Neutrophil (primary cell): Measurements from ENCODE around the gene SLC22A5.
A peak's percentile ranks its signal among the peaks of the same experiment; 100 is the strongest.

Experiments
- H3K27ac ChIP-seq: fragments of 200-600 bp; sonication (generic); 2 replicates; pipeline ENCODE4 v1.5.1; 2016; ENCODE audit warnings: mild to moderate bottlenecking, moderate library complexity
- H3K27me3 ChIP-seq: fragments of 200-600 bp; sonication (generic); 2 replicates; pipeline ENCODE4 v1.6.0; 2016; ENCODE audit warnings: mild to moderate bottlenecking
- H3K36me3 ChIP-seq: fragments of 200-600 bp; sonication (generic); 2 replicates; pipeline ENCODE4 v1.5.1; 2017
- H3K4me1 ChIP-seq, 2 experiments: fragments of 200-600 bp in 1 of 2; sonication (generic) in 1 of 2; 1 replicate in 1 of 2; 2 replicates in 1 of 2; pipeline versions ENCODE4 v1.5.1 to v1.6.1; 2013 to 2016; ENCODE audit warnings: low read depth in 1 of 2, low read length in 1 of 2, mild to moderate bottlenecking in 1 of 2, moderate library complexity in 1 of 2; ENCODE audit not compliant: control insufficient read depth in 1 of 2, insufficient read depth in 1 of 2
- H3K4me3 ChIP-seq, 2 experiments: fragments of 200-600 bp in 1 of 2; sonication (generic) in 1 of 2; 1 replicate in 1 of 2; 2 replicates in 1 of 2; pipeline ENCODE4 v1.5.1; 2013 to 2016; ENCODE audit warnings: low read depth in 1 of 2, low read length in 1 of 2, mild to moderate bottlenecking in 1 of 2, moderate library complexity in 1 of 2
- H3K9me3 ChIP-seq: fragments of 200-600 bp; sonication (generic); 2 replicates; pipeline ENCODE4 v1.5.1; 2016
- CTCF ChIP-seq: fragments of 200-600 bp; sonication (generic); IDR thresholded peaks from 2 replicates; pipeline ENCODE4 v1.5.1; 2016; ENCODE audit warnings: antibody characterized with exemption

Gene SLC22A5

GRCh38 chr5:132427281-132428146, 58.0 kb downstream of the SLC22A5 start:
- no peaks in the 10 kb centered on the region for H3K27me3 ChIP-seq
- TF ChIP-seq CTCF, result peak; percentile 36
- H3K4me3 ChIP-seq, result peak overlapping the region; percentile 80 to 92
- peaks cover 31% of the 10 kb centered on the region for H3K36me3 ChIP-seq
- H3K4me1 ChIP-seq, result peaks cover 79 to 94% of the 10 kb centered on the region in 2 experiments
- H3K27ac ChIP-seq, result peak overlapping the region; percentile 97
- H3K9me3 ChIP-seq, result no peaks in the 10 kb centered on the region

DNA sequence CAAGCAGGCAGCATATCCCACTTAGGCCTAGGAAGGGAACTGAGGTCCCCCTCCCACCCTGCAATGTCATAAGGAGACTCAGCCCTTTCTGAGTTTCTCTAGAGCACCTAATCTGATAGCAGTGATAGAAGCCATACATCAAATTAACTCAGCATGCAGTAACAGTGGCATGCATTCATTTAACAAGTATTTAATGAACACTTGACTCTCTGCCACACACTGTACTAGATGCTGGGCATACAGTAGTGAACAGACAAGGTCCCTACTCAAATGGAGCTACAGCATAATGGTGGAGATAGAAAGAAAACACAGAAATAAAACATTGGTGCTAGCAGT, 58.6 kb downstream of the SLC22A5 start:
- no peaks in the 10 kb centered on the region for H3K9me3 ChIP-seq
- H3K4me1 ChIP-seq, result peaks cover 73 to 88% of the 10 kb centered on the region in 2 experiments
- peak overlapping the region; percentile 97 for H3K27ac ChIP-seq
- H3K27me3 ChIP-seq, result no peaks in the 10 kb centered on the region
- peak overlapping the region; percentile 80 to 92 for H3K4me3 ChIP-seq
- no peak for TF ChIP-seq CTCF
- H3K36me3 ChIP-seq, result peaks cover 25% of the 10 kb centered on the region

- Histone ChIP-seq H3K27ac (peak overlapping the region; percentile 97), H3K4me3 (peak overlapping the region in 1 of 2 experiments; percentile 80), H3K27me3 (no peaks in the 10 kb centered on the region), H3K36me3 (peaks cover 18% of the 10 kb centered on the region), H3K4me1 (peaks cover 67 to 82% of the 10 kb centered on the region in 2 experiments), H3K9me3 (no peaks in the 10 kb centered on the region)
- no peak for TF ChIP-seq CTCF
Observed at GRCh38 chr5:132428484-132429462, 59.3 kb downstream of the SLC22A5 start.

DNA sequence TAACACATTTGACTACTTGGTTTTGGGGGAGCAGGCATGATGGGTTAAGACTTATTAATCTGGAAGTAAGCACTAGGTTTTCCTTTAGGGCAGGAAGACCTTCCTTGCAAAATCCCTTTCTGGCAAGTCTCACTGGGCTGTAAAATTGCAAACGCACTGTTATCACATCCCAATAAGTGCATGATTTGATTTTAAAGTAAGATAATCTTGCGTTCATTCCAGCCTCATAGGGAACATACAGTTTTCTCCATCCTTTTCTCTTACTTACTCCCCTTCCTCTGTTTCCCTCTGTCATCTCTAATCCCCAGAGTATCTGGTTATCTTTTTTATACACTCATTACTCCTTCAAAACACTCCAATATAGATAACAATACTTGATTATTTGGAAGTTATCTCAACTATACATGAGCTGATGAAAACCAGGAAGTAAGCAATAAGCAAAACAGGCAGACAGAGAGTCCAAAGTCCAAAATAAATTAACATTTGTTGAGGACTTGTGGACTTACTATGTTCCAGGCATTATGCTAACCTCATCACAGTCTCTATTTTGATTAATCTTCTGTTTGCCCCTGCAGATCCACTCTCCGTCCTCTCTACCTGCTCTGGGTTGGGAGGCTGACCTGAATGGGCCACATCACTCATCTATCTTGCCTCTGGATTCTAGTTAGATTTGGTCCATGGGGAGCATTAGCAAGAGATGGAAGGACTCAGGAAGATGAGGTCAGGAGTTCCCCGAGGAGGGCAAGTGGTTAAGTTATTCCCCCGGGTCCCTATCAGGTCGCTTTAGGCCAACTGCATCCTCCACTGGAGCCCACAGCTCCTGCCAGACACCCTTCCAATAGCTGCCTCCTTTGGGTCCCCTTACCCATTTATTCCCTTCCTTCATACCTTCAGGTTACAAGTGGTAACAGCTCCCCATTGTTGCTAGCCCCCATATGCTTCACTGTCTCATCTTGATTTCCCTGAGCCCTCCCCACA, 60.2 kb downstream of the SLC22A5 start:
- peaks cover 64 to 72% of the 10 kb centered on the region in 2 experiments for H3K4me1 ChIP-seq
- no peak for TF ChIP-seq CTCF
- peaks cover 9% of the 10 kb centered on the region for H3K36me3 ChIP-seq
- H3K4me3 ChIP-seq, result peak overlapping the region in 1 of 2 experiments; percentile 80
- H3K27ac ChIP-seq, result peak overlapping the region; percentile 97
- no peaks in the 10 kb centered on the region for H3K9me3 ChIP-seq
- no peaks in the 10 kb centered on the region for H3K27me3 ChIP-seq

- Histone ChIP-seq H3K4me3 (no peak overlapping the region), H3K4me1 (peaks cover 69 to 74% of the 10 kb centered on the region in 2 experiments), H3K9me3 (no peaks in the 10 kb centered on the region), H3K27me3 (no peaks in the 10 kb centered on the region), H3K27ac (peak overlapping the region; percentile 97), H3K36me3 (no peaks in the 10 kb centered on the region)
- no peak for TF ChIP-seq CTCF
Observed at GRCh38 chr5:132430746-132431145, 61.2 kb downstream of the SLC22A5 start.
